Fibroblast of lung (primary cell): ENCODE measurements around the gene VEPH1.

Experiments used
- EZH2 ChIP-seq: IDR thresholded peaks from 2 replicates; pipeline ENCODE4 v1.5.1; 2012; ENCODE audit warnings: low read length, control low read depth, mild to moderate bottlenecking; ENCODE audit errors: missing control alignments
- TF ChIP-seq, protein P1 (sequence below), 2 donors: IDR thresholded peaks in 1 of 2; conservative IDR thresholded peaks in 1 of 2; 1 replicate in 1 of 2; 2 replicates in 1 of 2; pipeline ENCODE4 v1.5.1; 2011 to 2012; ENCODE audit warnings: low read length in 2 of 2, control low read depth in 1 of 2, inconsistent platforms in 1 of 2, low read depth in 1 of 2, mild to moderate bottlenecking in 1 of 2

DNA sequence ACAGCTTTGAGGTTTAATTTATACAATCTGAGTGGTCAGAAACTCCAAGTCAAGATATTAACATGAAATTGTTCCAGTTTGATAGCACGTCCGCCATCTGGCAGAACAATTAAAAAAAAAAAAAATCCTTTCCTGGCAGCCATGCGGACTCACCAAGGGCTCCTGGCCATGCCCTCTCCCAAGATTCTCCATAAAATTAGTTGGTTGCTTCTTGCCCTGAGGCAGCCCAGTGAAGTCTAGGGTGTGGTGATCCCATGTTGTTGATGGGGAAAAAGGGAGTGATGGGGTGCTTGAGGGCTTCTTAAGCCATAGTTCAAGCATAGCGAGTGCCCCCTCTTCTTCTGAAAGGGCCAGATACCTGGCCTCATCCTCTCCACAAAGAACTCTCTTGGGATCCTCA is 261.6 kb downstream of the VEPH1 start:
- TF ChIP-seq, protein P1, sequence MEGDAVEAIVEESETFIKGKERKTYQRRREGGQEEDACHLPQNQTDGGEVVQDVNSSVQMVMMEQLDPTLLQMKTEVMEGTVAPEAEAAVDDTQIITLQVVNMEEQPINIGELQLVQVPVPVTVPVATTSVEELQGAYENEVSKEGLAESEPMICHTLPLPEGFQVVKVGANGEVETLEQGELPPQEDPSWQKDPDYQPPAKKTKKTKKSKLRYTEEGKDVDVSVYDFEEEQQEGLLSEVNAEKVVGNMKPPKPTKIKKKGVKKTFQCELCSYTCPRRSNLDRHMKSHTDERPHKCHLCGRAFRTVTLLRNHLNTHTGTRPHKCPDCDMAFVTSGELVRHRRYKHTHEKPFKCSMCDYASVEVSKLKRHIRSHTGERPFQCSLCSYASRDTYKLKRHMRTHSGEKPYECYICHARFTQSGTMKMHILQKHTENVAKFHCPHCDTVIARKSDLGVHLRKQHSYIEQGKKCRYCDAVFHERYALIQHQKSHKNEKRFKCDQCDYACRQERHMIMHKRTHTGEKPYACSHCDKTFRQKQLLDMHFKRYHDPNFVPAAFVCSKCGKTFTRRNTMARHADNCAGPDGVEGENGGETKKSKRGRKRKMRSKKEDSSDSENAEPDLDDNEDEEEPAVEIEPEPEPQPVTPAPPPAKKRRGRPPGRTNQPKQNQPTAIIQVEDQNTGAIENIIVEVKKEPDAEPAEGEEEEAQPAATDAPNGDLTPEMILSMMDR (conservative IDR thresholded peaks at IDR 0.05 in 1 of 2, IDR thresholded peaks at IDR 0.05 in 1 of 2; ENCODE audit: low read depth in 1 of 2, low read length in 2 of 2), result no peak
- no peak for TF ChIP-seq EZH2
